EL (cell line): ENCODE data around the gene TAF1C.
"Not testable (repeated sequence)": the region's sequence is repeated elsewhere in the genome, so short reads cannot be mapped to it uniquely, and the experiment has no call there.

Experiments used
- DNase-seq: peaks from one replicate; pipeline ENCODE4 v3.0.0-alpha.2; 2016

TAF1C gene

GRCh38 chr16:84207251-84207650, 20.4 kb upstream of the TAF1C start:
- DNase-seq: no peak

GRCh38 chr16:84205976-84206691, 19.3 kb upstream of the TAF1C start:
- DNase-seq: no peak

- DNase-seq: not testable (repeated sequence)
Observed at GRCh38 chr16:84205123-84205522, 18.3 kb upstream of the TAF1C start.

- not testable (repeated sequence) for DNase-seq
Observed at GRCh38 chr16:84204551-84204950, 17.7 kb upstream of the TAF1C start.

- DNase-seq: peak; percentile 43
Observed at GRCh38 chr16:84199861-84200260, 13.0 kb upstream of the TAF1C start.

GRCh38 chr16:84199097-84199496, 12.2 kb upstream of the TAF1C start:
- no peak for DNase-seq

GRCh38 chr16:84198401-84198800, 11.5 kb upstream of the TAF1C start:
- peak; percentile 44 for DNase-seq

GRCh38 chr16:84197466-84198128, 10.7 kb upstream of the TAF1C start:
- no peak for DNase-seq

- no peak for DNase-seq
Observed at GRCh38 chr16:84196727-84197394, 10.0 kb upstream of the TAF1C start.

- no peak for DNase-seq
Observed at GRCh38 chr16:84196101-84196500, 9.2 kb upstream of the TAF1C start.

GRCh38 chr16:84195201-84196093, 8.6 kb upstream of the TAF1C start:
- DNase-seq: no peak

- DNase-seq: no peak
Observed at GRCh38 chr16:84194470-84195200, 7.8 kb upstream of the TAF1C start.

- DNase-seq: no peak
Observed at GRCh38 chr16:84194018-84194417, 7.2 kb upstream of the TAF1C start.

GRCh38 chr16:84193480-84193879, 6.6 kb upstream of the TAF1C start:
- no peak for DNase-seq

- DNase-seq: no peak
Observed at GRCh38 chr16:84191466-84191865, 4.6 kb upstream of the TAF1C start.

- no peak for DNase-seq
Observed at GRCh38 chr16:84190731-84191388, 4.0 kb upstream of the TAF1C start, which contains the start of gene ADAD2. TSS of gene ADAD2 (plus strand) at chr16:84191157. CDS start at chr16:84191231, 74 bp downstream.

GRCh38 chr16:84184775-84185174, 2.1 kb downstream of the TAF1C start:
- no peak for DNase-seq

- DNase-seq: no peak
Observed at GRCh38 chr16:84183911-84184591, 2.8 kb downstream of the TAF1C start.

- no peak for DNase-seq
Observed at GRCh38 chr16:84183572-84183875, 3.3 kb downstream of the TAF1C start.

- no peak for DNase-seq
Observed at GRCh38 chr16:84182680-84183571, 3.9 kb downstream of the TAF1C start.
